HepG2 (cell line): Measurements from ENCODE around the gene CAMK1D.

Experiments
- BRD4 ChIP-seq: sonication (generic); formaldehyde crosslinking; IDR thresholded peaks from 2 replicates; pipeline ENCODE4 v1.4.0; 2020; ENCODE audit warnings: missing genetic modification reagents
- CBX2 ChIP-seq, 2 experiments: fragments of 200-600 bp in 1 of 2; sonication (generic); formaldehyde crosslinking in 1 of 2; IDR thresholded peaks; 2 replicates each; pipeline versions ENCODE4 v1.7.0 to v1.8.1; 2018 to 2022; ENCODE audit warnings: low read depth in 2 of 2, low read length in 1 of 2, mild to moderate bottlenecking in 1 of 2, missing genetic modification reagents in 1 of 2
- CEBPB ChIP-seq: IDR thresholded peaks from 2 replicates; pipeline ENCODE4 v1.6.1; 2011; ENCODE audit warnings: low read depth, low read length, improper control_type of control experiment, borderline replicate concordance
- CTCF ChIP-seq: sonication (generic); formaldehyde crosslinking; IDR thresholded peaks from 2 replicates; pipeline ENCODE4 v1.5.0; 2020; ENCODE audit warnings: mild to moderate bottlenecking, missing genetic modification reagents, moderate library complexity
- MED1 ChIP-seq: sonication (generic); formaldehyde crosslinking; IDR thresholded peaks from 2 replicates; pipeline ENCODE4 v1.4.0; 2020; ENCODE audit warnings: missing genetic modification reagents
- PRPF4 ChIP-seq: fragments of 200-400 bp; formaldehyde crosslinking; IDR thresholded peaks from 2 replicates; pipeline ENCODE4 v1.6.1; 2016; ENCODE audit warnings: low read length, low read depth; ENCODE audit not compliant: poor library complexity, severe bottlenecking
- SP2 ChIP-seq: sonication (generic); formaldehyde crosslinking; IDR thresholded peaks from 2 replicates; pipeline ENCODE4 v1.5.1; 2020; ENCODE audit warnings: mild to moderate bottlenecking, missing genetic modification reagents
- ZFP36 ChIP-seq: fragments of 150-350 bp; IDR thresholded peaks from 2 replicates; pipeline ENCODE4 v1.6.1; 2018; ENCODE audit warnings: borderline replicate concordance, low read length, low read depth; ENCODE audit not compliant: partially characterized antibody
- ZNF138 ChIP-seq: sonication (generic); formaldehyde crosslinking; IDR thresholded peaks from 2 replicates; pipeline ENCODE4 v1.5.0; 2020; ENCODE audit warnings: mild to moderate bottlenecking, low read depth, missing genetic modification reagents
- ZNF616 ChIP-seq: sonication (generic); formaldehyde crosslinking; IDR thresholded peaks from 2 replicates; pipeline ENCODE4 v1.5.0; 2020; ENCODE audit warnings: low read depth, mild to moderate bottlenecking, missing genetic modification reagents

GRCh38 chr10:12535656-12536055, 186.3 kb downstream of the CAMK1D start:
- TF ChIP-seq ZNF138 (CRISPR knock-in tag) = no peak
- no peak for TF ChIP-seq CBX2 (IDR thresholded peaks at IDR 0.05; ENCODE audit: low read depth, low read length)
- no peak for TF ChIP-seq CBX2 (CRISPR knock-in tag; IDR thresholded peaks at IDR 0.05; ENCODE audit: low read depth)
- TF ChIP-seq CEBPB = no peak
- no peak for TF ChIP-seq MED1 (CRISPR knock-in tag)
- no peak for TF ChIP-seq CTCF (CRISPR knock-in tag)
- TF ChIP-seq SP2 (CRISPR knock-in tag) = no peak
- no peak for TF ChIP-seq PRPF4
- TF ChIP-seq ZFP36 = no peak
- no peak for TF ChIP-seq ZNF616 (CRISPR knock-in tag)
- no peak for TF ChIP-seq BRD4 (CRISPR knock-in tag)
